Epidermal melanocyte (primary cell): Measurements from ENCODE around the gene FCAR.
"Not testable (repeated sequence)": the region's sequence is repeated elsewhere in the genome, so short reads cannot be mapped to it uniquely, and the experiment has no call there.

Experiments
- DNase-seq: peaks from one replicate; pipeline ENCODE4 v3.0.0; 2011; ENCODE audit warnings: low spot score; ENCODE audit not compliant: insufficient read length

FCAR gene

DNA sequence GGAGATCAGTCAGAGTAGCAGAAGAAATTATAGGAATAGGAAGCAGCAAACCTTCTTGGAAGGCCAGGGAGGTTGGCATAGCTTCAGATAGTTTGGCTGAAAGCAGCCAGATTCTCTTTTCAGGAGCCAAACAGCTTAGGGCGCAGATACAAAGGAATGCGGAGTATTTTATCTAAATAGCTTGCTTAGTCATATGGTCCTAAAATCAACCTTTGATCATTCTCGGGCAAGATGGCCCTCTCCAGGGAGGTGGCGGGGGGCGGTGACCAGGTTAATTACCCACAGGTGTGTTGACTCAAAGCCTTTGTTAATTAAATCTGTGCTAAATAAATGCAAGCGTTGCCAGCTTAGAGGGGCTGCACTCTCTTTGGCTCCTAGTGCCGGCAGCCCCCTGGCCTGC lies 19.4 kb downstream of the FCAR start:
- DNase-seq = no peak

- not testable (repeated sequence) for DNase-seq
Observed at GRCh38 chr19:54894106-54894505, 20.1 kb downstream of the FCAR start.

- DNase-seq = no peak
Observed at GRCh38 chr19:54896036-54896435, 22.0 kb downstream of the FCAR start.

GRCh38 chr19:54898685-54899084 lies 24.6 kb downstream of the FCAR start:
- not testable (repeated sequence) for DNase-seq

DNA sequence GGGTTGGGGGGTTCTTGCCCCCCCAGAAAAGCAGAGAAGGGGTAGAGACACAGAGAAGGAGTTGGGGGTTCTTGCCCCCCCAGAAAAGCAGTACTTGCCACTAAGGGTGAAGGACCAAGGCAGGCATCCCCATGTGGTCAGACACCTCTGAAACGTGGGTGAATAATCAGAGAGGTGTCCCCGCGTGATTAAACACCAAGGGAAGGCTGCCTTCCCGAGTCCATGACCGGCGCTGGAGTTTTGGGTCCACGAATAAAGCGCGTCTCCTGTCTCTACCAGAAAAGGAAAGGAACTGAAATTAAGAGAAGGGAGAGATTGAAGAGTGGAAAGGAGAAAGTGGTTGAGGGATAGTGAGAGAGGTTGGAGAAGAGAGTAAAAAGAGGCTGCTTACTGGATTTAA lies 25.6 kb downstream of the FCAR start:
- not testable (repeated sequence) for DNase-seq

DNA sequence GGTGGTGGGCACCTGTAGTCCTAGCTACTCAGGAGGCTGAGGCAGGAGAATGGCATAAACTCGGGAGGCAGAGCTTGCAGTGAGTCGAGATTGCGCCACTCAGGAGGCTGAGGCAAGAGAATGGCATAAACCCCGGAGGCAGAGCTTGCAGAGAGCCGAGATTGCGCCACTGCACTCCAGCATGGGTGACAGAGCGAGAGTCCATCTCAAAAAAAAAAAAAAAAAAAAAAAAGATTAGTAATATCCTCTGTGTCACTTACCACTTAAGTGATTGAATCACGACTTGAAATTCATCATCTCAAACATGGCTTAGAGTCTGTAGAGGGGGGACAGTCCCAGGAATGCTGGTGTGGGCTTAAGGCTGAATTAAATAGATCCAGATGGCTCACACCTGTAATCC lies 27.1 kb downstream of the FCAR start:
- DNase-seq = not testable (repeated sequence)

DNA sequence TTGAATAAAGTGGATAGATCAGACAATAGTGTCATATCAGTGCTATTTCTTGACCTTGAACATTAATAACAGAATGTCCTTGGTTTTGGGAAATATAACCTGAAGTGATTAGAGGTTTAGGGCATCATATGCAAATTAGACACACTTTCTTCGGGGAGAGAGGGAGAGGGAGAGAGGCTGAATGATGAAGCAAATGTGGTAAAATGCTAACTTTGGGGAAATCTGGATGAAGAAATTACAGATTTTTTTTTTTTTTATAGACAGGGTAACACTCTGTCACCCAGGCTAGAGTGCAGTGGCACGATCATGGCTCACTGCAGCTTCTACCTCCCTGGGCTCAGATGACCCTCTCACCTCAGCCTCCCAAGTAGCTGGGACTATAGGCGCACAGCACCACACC lies 28.0 kb downstream of the FCAR start:
- no peak for DNase-seq

GRCh38 chr19:54903303-54903702 lies 29.3 kb downstream of the FCAR start:
- no peak for DNase-seq

DNA sequence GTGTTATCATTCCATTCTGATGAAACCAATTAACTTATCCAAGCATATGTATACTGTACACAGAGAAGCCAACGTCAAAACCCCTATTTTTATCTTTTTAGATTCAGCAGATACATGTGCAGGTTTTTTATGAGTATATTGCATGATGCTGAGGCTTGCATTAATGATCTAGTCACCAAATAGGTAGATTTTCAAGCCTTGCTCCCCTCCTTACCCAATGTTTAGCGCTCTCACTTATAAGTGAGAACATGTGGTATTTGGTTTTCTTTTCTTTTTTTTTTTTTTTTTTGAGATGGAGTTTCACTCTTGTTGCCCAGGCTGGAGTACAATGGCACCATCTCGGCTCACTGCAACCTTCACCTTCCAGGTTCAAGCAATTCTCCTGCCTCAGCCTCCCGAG lies 30.2 kb downstream of the FCAR start:
- DNase-seq = not testable (repeated sequence)

DNA sequence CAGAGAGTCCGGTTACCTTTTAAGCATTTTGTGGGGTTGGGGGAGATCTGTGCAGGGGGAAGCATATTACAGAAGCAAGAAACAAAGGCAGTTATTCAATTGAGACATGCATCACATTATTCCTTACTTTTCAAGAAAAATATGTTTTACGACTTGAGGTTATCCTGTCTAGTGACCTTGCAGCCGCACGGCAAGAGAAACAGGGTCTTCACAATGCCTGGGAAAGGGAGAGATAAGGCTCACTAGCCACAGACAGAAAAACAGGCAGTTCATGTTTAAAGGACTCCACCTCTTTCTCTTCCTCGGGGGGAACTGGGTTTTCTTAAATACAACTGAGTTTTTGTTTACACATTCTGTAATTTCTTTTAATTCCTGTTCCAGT lies 31.4 kb downstream of the FCAR start:
- no peak for DNase-seq

DNA sequence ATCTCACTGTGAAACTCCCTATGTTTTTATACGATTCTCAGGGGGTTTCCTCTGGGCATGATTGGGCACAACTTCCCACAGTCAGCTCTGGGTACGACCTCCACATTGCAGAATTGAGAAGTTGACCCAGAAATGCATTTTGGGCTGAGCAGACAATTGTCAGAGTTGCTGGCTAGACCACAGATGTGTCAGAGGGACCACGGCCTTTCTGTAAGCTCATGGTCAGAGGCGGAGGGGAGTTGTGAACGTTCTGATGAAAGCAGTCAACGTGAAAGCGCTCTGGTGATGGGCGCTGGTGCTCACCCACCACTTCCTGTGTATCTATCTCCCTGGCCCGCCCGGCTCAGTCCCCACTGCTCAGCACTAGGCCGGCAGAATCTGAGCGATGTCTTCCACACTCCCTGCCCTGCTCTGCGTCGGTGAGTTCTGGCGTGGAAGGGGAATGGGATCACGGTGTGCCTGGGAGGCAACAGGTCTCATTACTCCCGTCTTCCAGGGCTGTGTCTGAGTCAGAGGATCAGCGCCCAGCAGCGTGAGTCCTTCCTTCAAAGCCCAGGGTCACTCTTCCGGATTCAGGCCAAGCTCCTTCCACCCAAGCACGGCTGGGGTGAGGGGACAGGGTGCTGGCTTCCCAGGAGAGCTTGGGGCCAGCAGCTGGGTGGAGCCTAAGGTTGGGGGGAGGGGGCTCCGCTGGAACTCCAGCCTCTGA lies 31.9 kb downstream of the FCAR start, which contains the start of gene NCR1:
TSS of gene NCR1 (plus strand) at position 346 of the 709 bp plus-strand sequence. CDS start at position 386, 40 bp downstream.
- no peak for DNase-seq

DNA sequence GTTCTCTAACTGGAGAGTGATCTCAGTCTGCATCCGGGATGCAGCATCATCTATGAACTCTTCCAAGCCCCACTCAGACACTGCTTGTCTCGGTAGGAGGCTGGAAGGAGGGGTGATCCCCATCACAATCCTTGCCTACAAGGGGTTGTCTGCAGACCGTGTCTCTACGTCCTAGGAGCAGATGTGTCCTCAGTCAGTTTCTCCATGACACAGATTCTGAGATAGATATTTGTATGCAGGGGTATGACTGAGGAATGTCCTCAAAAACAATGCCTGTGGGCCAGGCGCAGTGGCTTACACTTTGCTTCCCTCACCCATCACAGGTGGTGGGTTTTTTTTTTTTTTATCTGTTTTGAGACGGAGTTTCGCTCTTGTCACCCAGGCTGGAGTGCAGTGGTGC lies 32.8 kb downstream of the FCAR start:
- DNase-seq = no peak

GRCh38 chr19:54907899-54908298 lies 33.9 kb downstream of the FCAR start:
- DNase-seq = not testable (repeated sequence)

- DNase-seq = no peak
Observed at GRCh38 chr19:54916822-54917221, 42.8 kb downstream of the FCAR start.

DNA sequence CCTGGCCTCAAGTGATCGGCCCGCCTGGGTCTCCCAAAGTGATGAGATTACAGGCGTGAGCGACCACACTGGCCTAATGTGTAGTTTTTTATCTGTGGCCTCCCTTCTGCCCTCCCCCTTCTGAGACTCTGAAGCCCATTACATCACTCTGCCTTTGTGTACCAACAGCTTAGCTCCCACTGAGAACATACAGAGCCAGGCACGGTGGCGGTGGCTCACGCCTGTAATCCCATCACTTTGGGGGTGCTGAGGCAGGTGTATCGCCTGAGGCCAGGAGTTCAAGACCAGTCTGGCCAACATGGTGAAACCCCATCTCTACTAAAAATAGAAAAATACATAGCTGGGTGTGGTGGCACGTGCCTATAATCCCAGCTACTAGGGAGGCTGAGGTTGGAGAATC lies 44.5 kb downstream of the FCAR start:
- no peak for DNase-seq

DNA sequence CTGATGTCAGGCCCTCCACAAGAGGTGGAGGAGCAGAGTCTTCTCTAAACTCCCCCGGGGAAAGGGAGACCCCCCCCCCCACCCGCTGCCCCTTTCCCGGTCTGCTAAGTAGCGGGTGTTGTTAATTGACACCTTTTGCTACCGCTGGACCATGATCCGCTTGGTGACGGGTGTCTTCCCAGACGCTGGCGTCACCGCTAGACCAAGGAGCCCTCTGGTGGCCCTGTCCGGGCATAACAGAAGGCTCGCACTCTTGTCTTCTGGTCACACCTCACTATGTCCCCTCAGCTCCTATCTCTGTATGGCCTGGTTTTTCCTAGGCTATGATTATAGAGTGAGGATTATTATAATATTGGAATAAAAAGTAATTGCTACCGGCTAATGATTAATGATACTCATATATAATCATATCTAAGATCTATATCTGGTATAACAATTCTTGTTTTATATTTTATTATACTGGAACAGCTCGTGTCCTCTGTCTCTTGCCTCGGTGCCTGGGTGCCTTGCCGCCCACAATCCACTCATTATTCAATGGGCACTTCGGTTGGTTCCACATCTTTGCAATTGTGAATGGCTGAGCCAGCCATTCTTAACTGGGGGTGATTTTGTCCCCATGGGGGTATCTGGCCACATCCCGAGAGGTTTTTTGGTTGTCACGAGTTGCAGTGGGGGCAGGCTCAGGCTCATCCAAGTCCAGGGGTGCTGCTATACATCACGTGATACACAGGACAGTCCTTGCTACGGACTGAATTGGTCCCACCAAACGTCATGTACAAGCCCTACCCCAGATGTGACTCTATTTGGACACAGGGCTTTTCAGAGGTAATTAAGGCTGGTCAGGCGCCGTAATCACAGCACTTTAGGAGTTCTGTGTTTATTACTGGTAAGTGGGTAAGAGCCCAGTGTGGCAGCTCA lies 45.9 kb downstream of the FCAR start:
- DNase-seq = not testable (repeated sequence)

GRCh38 chr19:54921082-54921481 lies 47.0 kb downstream of the FCAR start:
- DNase-seq = no peak

DNA sequence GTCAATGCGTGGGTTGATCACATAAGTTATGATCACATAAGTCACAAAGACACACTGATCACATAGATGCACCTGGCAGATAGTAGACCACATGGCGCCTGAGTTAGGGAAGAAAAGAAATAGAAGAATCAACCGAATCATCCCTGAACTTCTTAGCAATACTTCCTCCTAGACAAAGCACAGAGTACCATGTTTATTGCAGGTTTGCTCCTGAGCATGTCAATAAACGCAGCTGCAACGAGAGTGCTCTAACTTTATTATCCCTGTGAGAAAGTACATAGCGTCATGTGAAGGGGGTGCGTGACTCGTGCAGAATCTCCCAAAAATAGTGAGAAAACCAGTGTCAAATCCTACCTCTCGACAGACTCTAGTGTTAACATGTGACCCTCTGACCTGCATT lies 49.2 kb downstream of the FCAR start:
- DNase-seq = no peak

- no peak for DNase-seq
Observed at GRCh38 chr19:54928299-54928698, 54.3 kb downstream of the FCAR start.

DNA sequence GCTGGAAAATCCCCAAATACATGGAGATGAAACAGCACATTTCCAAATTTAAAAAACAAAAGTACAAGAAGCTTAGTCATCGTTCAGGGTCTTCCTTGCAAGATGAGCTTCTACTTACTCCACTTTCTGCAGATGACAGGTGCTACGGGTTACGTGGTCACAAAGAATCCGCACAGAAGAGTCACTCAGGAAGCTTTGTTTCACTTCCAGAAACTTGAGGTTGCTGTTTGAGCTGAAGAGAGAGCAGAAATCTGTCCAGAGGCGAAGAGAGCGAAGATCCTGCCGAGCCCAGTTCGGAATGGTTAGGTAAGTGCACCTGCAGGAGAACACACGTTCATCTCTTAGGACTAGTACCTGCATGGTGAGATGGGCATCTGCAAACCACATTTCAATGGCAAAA lies 63.9 kb downstream of the FCAR start:
- DNase-seq = no peak

GRCh38 chr19:54938906-54939305 lies 64.9 kb downstream of the FCAR start:
- DNase-seq = no peak

DNA sequence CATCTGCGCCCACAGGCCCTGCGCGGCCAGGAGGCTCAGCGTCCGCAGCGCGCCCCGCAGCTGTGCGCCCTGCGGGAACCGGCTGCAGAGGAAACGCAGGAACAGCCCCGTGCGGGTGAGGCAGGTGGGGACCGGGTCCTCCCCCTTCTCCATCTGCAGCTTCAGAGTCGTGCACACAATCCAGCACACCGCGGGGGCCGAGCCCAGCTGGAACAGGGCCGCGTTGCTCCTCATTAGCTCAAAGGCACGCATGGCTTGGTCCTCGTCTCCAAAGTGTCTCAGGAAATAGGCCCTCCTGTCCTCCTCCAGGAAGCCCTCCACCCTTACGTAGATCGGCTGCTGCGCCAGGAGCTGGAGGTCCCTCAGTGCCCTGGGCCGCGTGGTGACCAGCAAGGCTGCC lies 65.5 kb downstream of the FCAR start:
- DNase-seq = not testable (repeated sequence)
